Stimulated activated CD8-positive, alpha-beta memory T cell treated with anti-CD3 and anti-CD28 coated beads, Interleukin-4, amount 100 ng/mL, for 1 hour (primary cell): ENCODE data around the gene CEP70.
"Not testable (repeated sequence)": the region's sequence is repeated elsewhere in the genome, so short reads cannot be mapped to it uniquely, and the experiment has no call there.

Experiments used
- DNase-seq, 2 donors: peaks; one replicate each; pipeline ENCODE4 v3.0.0-alpha.2; 2020; ENCODE audit warnings: low read depth in 2 of 2, low spot score in 1 of 2

CEP70 gene

DNA sequence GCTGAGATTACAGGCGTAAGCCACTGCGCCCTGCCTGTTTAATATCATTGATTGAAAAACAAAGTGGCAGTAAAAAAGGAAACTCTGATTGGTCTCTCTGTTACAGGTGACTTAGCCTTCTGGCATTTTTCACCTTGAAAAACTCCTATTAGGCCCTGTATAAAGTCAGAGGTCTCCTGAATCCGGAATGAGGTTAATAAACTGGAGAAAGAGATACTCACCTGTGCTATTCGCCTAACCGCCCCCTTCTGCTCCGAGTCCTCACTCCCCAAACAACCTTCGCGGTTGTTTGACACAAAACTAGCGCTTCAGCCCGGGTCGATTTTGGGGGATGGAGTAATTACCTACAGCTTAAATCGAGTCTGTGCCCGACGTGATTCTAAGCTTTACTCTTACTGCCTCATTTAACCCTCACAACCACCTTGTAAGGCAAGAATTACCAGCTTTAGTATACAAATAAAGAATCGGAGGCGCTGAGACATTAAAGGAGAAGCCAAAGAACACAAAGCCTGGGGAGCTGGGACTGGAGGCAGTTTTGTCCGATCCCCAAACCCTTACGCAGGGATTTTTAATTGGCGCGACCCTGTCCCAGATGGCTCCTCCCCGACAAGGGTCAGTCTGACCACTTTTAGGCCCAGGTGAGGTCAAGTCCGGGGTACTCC, 441 bp downstream of the CEP70 start:
- no peak for DNase-seq

DNA sequence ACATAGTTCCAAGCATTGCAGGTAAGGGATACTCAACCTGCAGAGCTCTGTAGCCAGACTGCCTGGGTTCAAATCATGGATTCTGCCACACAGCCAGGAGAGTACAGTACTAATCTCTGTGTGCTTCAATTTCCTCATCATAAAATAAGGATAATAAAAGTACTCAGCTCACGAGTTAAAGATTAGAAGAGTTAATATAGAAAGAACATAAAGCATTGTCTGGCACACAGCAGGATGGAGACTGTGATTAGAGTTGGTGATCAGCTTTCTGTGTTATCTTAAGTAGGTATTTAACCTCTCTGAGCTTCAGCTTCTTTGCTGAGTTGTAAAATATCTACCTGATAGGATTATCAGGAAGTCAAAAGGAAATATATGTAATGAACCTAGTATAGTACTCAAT, 2.7 kb downstream of the CEP70 start:
- DNase-seq, result no peak

DNA sequence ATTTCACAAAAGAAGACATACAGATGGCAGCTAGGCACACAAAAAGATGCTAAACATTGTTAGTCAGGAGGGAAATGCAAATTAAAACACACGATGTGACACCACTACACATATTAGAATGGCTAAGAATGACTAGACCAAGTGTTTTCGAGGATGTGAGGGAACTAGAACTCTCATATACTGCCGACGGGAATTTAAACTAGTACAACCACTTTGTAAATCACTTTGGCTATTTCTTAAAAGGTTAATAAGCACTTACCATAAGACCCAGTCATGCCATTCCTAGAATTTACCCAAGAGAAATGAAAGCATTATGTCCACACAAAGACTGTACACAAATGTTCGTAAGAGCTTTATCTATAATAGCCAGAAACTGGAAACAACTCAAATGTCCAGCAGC, 5.6 kb downstream of the CEP70 start:
- no peak for DNase-seq

DNA sequence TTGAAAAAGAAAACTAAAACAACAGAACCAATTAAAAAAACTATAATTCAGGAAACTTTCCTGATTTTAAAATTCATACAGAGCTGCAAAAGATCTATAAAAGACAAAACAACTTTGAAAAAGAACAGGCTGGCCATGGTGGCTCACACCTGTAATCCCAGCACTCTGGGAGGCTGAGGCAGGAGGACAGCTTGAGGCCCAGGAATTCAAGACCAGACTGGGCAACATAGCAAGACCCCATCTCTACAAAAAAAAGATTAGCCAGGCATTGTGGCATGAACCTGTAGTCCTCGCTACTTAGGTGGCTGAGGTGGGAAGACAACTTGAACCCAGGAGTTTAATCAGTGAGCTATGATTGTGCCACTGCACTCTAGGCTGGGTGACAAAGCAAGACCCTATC, 6.7 kb downstream of the CEP70 start:
- DNase-seq, result no peak

DNA sequence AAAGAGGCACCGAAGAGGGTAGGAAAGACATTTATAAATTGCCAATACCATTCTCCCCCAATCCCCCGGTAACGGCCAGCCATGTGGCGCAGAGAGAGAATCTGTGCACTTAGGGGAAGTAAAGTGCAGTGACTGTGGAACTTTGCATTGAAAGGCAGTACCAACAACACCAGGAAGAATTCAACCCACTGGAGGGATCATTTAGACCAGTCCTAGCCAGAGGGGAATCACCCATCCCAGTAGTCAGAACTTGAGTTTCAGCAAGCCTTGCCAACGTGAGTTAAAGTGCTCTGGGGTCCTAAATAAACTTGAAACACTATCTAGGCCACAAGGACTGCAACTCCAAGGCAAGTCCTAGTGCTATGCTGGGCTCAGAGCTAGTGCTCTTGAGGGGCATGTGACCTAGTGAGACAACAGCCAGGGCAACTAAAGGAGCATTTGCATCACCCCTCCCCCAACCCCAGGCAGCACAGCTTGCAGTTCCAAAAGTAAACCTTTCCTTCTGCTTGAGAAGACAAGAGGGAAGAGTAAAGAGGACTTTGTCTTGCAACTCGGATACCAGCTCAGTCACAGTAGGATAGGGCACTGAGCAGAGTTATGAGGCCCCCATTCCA, 15.0 kb downstream of the CEP70 start:
- DNase-seq, result no peak

DNA sequence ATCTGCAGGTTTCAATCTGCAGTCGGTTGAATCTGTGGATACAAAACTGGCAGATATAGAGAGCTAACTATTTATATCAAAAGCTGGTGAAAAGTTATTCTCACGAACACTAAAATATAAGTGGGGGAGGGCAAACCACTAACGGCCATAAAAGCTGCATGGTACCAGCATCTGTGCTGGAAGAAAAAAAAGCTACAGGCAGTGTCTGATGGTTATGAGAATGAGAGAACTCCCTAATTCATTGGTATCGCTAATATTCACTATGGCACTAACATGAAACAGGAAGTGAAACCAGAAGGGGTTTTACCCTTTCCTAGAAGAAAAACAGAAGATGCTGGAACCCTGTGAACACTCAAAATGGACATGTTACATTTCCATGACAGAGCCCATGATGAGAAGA, 15.9 kb downstream of the CEP70 start:
- DNase-seq, result no peak

DNA sequence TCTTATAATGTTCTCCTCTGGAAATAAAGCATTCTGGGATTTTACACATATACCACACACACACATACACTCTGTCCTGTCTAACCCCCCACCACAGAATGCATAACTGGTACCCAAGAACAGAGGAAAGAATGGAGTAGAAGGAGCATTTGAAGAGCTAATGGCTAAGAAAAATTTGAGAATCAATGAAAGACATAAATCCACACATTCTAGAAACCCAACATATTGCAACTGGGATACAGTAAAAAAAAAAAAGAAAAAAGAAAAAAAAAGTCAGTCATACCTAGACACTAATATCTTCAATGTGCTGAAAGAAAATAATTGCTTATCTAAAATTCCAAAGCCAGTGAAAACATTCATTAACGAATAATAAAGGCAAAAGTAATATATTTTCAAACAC, 20.9 kb downstream of the CEP70 start:
- DNase-seq, result no peak

DNA sequence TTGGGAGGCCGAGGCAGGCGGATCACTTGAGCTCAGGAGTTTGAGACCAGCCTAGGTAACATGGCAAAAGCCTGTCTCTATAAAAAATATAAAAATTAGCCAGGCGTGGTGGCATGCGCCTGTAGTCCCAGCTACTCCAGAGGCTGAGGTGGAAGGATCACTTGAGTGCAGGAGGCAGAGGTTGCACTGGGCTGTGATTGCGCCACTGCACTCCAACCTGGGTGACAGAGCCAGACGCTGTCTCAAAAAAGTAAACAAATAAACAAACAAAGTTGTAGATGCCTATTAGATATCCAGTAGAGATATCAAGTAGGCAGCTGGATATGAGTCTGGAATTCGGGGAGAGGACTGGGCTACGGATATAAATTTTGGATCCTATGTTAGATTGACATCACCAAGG, 24.4 kb downstream of the CEP70 start:
- not testable (repeated sequence) for DNase-seq

DNA sequence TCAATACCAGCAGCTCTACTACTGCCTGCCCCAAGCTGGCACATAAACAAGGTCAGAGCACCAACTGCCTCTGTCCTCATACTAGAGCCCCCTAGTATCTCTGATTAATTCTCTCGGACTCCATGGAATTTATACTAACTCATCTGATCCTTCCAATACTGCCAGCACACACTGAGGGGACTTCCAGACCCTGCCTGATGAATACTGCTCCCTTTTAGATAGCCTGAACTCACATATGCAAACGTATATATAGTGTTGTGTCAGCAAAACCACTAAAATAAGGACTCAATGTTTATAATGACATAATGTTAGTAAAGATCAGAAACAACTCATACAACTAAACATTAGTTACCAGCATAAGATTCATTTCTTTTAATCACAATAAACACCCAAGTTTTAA, 25.0 kb downstream of the CEP70 start:
- DNase-seq, result no peak

DNA sequence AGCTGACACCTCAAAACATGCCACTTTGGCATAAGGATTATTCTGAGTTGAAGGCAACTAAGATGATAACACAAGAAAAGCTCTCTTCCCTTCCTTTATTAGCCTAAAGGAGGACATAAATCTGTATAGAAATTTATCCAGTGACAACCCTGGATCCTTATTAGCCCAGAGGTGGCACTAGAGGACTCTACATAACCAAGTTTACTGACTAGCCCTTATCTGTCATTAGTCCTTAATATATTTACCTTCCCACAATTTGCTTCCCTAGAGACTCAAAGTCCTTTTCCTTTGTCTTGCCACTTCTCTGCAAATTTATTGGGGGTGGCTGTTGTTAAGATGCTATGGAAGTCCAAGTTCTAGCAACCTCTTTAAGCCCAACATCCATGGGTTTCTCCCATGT, 26.7 kb downstream of the CEP70 start:
- DNase-seq, result no peak

DNA sequence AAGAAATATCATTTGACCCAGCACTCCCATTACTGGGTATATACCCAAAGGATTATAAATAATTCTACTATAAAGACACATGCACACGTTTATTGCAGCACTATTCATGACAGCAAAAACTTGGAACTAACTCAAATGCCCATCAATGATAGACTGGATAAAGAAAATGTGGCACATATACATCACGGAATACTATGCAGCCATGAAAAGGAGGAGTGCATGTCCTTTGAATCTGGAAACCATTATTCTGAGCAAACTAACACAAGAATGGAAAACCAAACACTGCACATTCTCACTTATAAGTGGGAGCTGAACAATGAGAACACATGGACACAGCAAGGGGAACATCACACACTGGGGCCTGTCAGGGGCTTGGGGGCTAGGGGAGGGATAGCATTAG, 27.8 kb downstream of the CEP70 start:
- DNase-seq, result not testable (repeated sequence)

DNA sequence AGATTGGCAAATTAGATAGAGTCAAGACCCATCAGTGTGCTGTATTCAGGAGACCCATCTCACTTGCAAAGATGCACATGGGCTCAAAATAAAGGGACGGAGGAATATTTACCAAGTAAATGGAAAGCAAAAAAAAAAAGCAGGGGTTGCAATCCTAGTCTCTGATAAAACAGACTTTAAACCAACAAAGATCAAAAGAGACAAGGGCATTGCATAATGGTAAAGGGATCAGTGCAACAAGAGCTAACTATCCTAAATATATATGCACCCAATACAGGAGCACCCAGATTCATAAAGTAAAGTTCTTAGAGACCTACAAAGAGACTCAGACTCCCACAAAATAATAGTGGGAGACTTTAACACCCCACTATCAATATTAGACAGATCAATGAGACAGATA, 31.2 kb downstream of the CEP70 start:
- DNase-seq, result not testable (repeated sequence)

DNA sequence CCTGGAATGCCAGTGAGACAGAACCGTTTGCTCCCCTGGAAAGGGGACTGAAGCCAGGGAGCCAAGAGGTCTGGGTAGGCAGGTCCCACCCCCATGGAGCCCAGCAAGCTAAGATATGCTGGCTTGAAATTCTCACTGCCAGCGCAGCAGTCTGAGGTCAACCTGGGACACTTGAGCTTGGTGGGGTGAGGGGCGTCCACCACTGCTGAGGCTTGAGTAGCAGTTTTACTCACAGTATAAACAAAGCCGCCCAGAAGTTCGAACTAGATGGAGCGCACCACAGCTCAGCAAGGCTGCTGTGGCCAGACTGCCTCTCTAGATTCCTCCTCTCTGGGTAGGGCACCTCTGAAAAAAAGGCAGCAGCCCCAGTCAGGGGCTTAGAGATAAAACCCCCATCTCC, 33.6 kb downstream of the CEP70 start:
- DNase-seq, result no peak

DNA sequence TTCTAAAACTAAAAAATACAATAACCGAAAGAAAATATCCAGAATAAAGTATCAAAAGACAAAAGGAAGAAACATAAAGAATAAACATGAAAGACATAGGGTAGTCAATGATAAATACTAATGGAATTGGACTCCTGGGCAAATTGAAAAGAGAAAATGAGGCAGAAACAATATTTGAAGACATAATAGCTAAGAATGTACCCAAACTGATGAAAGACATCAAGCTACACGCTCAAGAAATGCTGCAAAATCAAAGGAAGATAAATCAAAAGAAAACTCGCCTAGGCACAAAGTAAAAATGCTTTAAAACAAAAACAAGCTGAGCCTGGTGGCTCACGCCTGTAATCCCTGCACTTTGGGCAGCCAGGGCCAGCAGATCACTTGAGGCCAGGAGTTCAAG, 34.9 kb downstream of the CEP70 start:
- no peak for DNase-seq

DNA sequence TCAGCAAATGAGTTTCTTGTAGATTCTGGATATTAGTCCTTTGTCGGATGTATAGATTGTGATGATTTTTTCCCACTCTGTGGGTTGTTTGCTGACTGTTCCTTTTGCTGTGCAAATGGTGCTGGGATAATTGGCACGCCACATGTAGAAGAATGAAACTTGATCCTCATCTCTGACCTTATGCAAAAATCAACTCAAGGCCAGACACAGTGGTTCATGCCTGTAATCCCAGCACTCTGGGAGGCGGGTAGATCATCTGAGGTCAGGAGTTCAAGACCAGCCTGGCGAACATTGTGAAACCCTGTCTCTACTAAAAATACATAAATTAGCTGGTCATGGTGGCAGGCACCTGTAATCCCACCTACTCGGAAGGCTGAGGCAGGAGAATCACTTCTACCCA, 39.3 kb downstream of the CEP70 start:
- not testable (repeated sequence) for DNase-seq

DNA sequence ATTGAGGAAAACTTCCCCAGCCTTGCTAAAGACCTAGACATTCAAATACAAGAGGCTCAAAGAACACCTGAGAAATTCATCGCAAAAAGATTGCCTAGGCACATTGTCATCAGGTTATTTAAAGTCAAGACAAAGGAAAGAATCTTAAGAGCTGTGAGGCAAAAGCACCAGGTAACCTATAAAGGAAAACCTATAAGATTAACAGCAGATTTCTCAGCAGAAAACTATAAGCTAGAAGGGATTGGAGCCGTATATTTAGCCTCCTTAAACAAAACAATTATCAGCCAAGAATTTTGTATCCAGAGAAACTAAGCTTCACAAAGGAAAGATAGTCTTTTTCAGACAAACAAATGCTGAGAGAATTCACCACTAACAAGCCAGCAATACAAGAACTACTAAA, 43.1 kb downstream of the CEP70 start:
- not testable (repeated sequence) for DNase-seq

DNA sequence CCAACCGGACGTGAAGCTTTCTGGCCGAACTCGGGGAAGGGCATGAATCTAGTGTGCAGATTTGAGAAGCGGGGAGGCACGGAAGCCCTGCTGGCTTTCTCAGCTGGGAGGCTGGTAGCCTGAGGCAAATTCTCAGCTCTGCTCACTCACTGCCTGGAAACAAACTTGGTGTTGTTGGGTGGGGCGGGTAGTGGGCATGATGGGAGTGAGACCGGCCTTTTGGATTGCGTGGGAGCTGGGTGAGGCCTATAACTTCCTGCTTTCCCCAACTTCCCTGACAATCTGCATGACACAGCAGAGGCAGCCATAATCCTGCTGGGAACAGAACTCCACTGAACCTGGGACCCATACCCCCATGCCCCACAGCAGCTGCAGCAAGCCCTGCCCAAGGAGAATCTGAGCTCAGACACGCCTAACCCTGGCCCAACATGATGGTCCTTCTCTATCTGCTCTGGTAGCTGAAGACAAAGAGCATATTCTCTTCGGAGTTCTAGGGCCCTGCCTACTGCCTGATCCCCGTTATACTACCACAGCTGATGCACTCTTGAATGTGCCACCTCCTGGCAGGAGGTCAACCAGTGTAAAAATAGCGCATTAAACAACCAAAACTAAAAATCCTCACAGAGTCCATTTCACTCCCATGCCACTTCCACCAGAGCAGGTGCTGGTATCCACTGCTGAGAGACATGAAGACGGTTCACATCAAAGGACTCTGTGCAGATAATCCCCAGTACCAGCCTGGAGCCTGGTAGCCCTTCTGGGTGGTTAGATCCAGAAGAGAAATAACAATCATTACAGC, 44.7 kb downstream of the CEP70 start:
- no peak for DNase-seq

DNA sequence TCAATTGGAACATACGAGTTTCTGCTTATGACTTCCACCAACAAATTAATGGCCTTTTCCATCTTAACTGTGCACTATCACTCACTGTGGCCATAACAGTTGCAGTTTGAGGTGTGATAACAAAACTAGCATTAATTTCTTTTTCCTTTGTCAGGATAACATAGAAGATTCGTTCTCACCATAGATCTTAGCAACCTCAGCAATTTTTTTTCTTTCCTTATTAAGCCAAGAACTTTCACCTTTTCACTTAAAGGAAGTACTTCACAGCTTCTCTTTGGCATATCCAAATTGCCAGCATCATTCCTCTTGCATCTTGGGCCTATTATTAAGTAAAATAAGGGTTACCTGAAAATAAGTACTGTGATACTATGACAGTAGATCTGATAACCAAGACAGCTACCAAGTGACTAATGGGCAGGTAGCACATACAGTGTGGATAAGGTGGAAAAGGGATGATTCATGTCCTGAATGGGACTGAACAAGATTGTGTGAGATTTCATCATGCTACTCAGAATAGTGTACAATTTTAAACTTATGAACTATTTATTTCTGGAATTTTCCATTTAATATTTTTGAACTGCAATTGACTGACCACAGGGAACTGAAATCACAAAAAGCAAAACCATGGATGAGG, 46.6 kb downstream of the CEP70 start:
- DNase-seq, result no peak

DNA sequence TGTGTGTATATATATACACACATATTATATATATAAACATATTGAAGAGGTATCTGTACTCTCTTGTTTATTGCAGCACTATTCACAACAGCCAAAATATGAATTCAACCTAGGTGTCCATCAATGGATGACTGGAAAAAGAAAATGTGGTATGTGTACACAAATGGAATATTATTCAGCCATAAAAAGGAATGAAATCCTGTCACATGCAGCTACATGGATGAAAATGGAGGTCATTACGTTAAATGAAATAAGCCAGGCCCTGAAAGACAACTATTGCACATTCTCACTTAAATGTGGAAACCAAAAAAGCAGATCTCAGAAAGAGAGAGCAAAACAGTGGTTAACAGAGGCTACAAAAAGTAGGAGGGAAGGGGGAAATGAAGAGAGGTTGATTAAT, 49.5 kb downstream of the CEP70 start:
- DNase-seq, result no peak

DNA sequence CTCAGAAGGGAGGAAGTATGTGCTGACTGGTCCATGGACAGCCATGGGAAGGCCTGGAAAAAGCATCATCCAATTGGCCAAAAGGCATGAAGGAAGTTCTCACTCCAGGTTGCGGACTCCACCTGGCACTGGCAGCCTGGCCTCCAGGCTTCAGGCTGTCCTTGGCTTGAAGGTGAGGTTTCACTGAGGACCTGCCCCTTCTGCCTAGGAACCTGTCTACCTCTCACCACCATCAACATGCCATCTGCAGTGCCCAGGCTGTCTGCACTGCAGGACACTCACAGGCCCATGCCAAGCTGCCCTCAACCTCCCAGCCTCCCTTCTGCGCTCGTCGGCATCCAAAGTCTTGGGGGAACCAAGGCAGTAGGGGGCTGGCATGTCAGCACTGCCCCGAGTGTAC, 51.1 kb downstream of the CEP70 start:
- DNase-seq, result no peak

DNA sequence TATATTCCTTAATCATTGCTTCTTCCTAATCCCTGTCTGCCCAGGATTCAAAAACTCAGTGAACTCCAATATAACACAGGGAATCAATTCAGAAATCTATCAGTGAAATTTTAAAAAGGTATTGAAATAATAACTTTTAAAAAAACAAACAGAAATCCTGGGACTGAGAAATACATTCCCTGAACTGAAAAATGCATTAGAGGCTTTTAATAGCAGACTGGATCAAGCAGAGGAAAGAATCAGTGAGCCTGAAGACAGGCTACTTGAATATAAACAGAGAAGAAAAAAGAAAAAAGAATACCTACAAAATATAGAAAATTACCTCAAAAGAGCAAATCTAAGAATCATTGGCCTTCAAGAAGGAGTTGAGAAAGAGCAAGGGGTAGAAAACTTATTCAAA, 54.7 kb downstream of the CEP70 start:
- no peak for DNase-seq

DNA sequence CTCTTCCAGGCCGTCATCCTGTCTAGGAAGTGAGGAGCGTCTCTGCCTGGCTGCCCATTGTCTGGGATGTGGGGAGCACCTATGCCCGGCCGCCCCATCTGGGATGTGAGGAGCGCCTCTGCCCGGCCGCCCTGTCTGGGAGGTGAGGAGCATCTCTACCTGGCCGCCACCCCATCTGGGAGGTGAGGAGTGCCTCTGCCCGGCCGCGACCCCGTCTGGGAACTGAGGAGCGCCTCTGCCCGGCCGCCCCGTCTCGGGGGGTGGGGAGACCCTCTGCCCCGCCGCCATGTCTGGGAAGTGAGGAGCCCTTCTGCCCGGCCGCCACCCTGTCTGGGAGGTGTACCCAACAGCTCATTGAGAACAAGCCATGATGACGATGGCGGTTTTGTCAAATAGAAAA, 72.6 kb downstream of the CEP70 start:
- DNase-seq, result not testable (repeated sequence)
